ENCODE measurements around the gene PLCH1. TPM values are rescaled to one million over a fixed set of nuclear protein-coding genes. Genes with fewer than 3 reads are reported as not detected.

PLCH1 gene
- polyA plus RNA-seq, 1 donor (not counting 4 experiments of a cell fraction or from before 2014, with no cell fraction given): 0.05 TPM

- Histone ChIP-seq H3K27me3 (ENCODE audit: control insufficient read depth, extremely low read depth, insufficient read depth, low read length) (no peaks in the 10 kb centered on the region), H3K36me3 (ENCODE audit: control insufficient read depth in 2 of 2, extremely low read depth in 1 of 2, insufficient read depth in 2 of 2, low read length in 2 of 2) (no peaks in the 10 kb centered on the region), H3K4me3 (ENCODE audit: control insufficient read depth in 2 of 3, extremely low read depth in 1 of 3, insufficient read depth in 2 of 3, low read depth in 1 of 3, low read length in 3 of 3) (no peak overlapping the region), H3K4me1 (ENCODE audit: control insufficient read depth, extremely low read depth, insufficient read depth, low read length) (no peaks in the 10 kb centered on the region), H3K27ac (ENCODE audit: control insufficient read depth, insufficient read depth, low read length) (no peak overlapping the region), H2AFZ (ENCODE audit: control insufficient read depth, low read length) (no peak overlapping the region), H3K9me3 (ENCODE audit: control insufficient read depth, low read depth, low read length) (no peaks in the 10 kb centered on the region), H3K9me1 (ENCODE audit: control insufficient read depth, extremely low read depth, insufficient read depth, low read length) (no peaks in the 10 kb centered on the region), H3K9ac (ENCODE audit: control insufficient read depth, extremely low read depth, insufficient read depth, low read length) (no peak overlapping the region), H3K79me2 (ENCODE audit: control insufficient read depth, insufficient read depth, low read length) (no peaks in the 10 kb centered on the region), H4K20me1 (ENCODE audit: control insufficient read depth, extremely low read depth, insufficient read depth, low read length) (no peaks in the 10 kb centered on the region), H3K4me2 (ENCODE audit: control insufficient read depth, extremely low read depth, insufficient read depth, low read depth, low read length) (no peak overlapping the region)
- DNase-seq (ENCODE audit: low read depth, low spot score): no peak
- dilution Hi-C loops (cut with MboI; ENCODE audit: extremely low pct_ligation_motif_present, low sequenced_read_pairs): no loop called here
- TF ChIP-seq EZH2 (IDR thresholded peaks at IDR 0.05; ENCODE audit: low read length) (no peak), CTCF (optimal IDR thresholded peaks at IDR 0.05 in 1 of 3, IDR thresholded peaks at IDR 0.05 in 1 of 3, conservative IDR thresholded peaks at IDR 0.05 in 1 of 3; ENCODE audit: extremely low read depth in 1 of 3, insufficient read depth in 2 of 3, low read length in 3 of 3) (no peak)
- FAIRE-seq: no peak
Measured at GRCh38 chr3:155572085-155572484, 172.8 kb downstream of the PLCH1 start.

- Histone ChIP-seq H3K27me3 (ENCODE audit: control insufficient read depth, extremely low read depth, insufficient read depth, low read length) (no peaks in the 10 kb centered on the region), H3K4me2 (ENCODE audit: control insufficient read depth, extremely low read depth, insufficient read depth, low read depth, low read length) (no peak overlapping the region), H3K9me1 (ENCODE audit: control insufficient read depth, extremely low read depth, insufficient read depth, low read length) (no peaks in the 10 kb centered on the region), H2AFZ (ENCODE audit: control insufficient read depth, low read length) (no peak overlapping the region), H3K4me1 (ENCODE audit: control insufficient read depth, extremely low read depth, insufficient read depth, low read length) (no peaks in the 10 kb centered on the region), H3K36me3 (ENCODE audit: control insufficient read depth in 2 of 2, extremely low read depth in 1 of 2, insufficient read depth in 2 of 2, low read length in 2 of 2) (no peaks in the 10 kb centered on the region), H3K79me2 (ENCODE audit: control insufficient read depth, insufficient read depth, low read length) (no peaks in the 10 kb centered on the region), H3K9me3 (ENCODE audit: control insufficient read depth, low read depth, low read length) (no peaks in the 10 kb centered on the region), H3K27ac (ENCODE audit: control insufficient read depth, insufficient read depth, low read length) (no peak overlapping the region), H3K9ac (ENCODE audit: control insufficient read depth, extremely low read depth, insufficient read depth, low read length) (no peak overlapping the region), H3K4me3 (ENCODE audit: control insufficient read depth in 2 of 3, extremely low read depth in 1 of 3, insufficient read depth in 2 of 3, low read depth in 1 of 3, low read length in 3 of 3) (no peak overlapping the region), H4K20me1 (ENCODE audit: control insufficient read depth, extremely low read depth, insufficient read depth, low read length) (no peaks in the 10 kb centered on the region)
- FAIRE-seq (no peak), DNase-seq (ENCODE audit: low read depth, low spot score) (no peak)
- dilution Hi-C loops (cut with MboI; ENCODE audit: extremely low pct_ligation_motif_present, low sequenced_read_pairs): no loop called here
- TF ChIP-seq EZH2 (IDR thresholded peaks at IDR 0.05; ENCODE audit: low read length) (no peak), CTCF (optimal IDR thresholded peaks at IDR 0.05 in 1 of 3, IDR thresholded peaks at IDR 0.05 in 1 of 3, conservative IDR thresholded peaks at IDR 0.05 in 1 of 3; ENCODE audit: extremely low read depth in 1 of 3, insufficient read depth in 2 of 3, low read length in 3 of 3) (no peak)
Measured at GRCh38 chr3:155568295-155568694, 176.6 kb downstream of the PLCH1 start.
